HFF-Myc (cell line): ENCODE results near the gene YWHAQ.
"Not testable (repeated sequence)": the region's sequence is repeated elsewhere in the genome, so short reads cannot be mapped to it uniquely, and the experiment has no call there.

Source experiments
- DNase-seq: peaks from one replicate; pipeline ENCODE4 v3.0.0-alpha.2; 2011; ENCODE audit warnings: low read depth; ENCODE audit errors: extremely low read depth
- H3K4me3 ChIP-seq: replicated peaks from 2 replicates; pipeline ENCODE4 v1.5.1; 2011; ENCODE audit warnings: low read depth, mild to moderate bottlenecking, control low read depth, low read length
- CTCF ChIP-seq: IDR thresholded peaks from 2 replicates; pipeline ENCODE4 v1.5.1; 2012; ENCODE audit warnings: mild to moderate bottlenecking, low read depth, low read length, control low read depth; ENCODE audit errors: missing control alignments

Gene YWHAQ

GRCh38 chr2:9555297-9556120 lies 75.3 kb downstream of the YWHAQ start, which contains the start of gene ADAM17:
TSS of gene ADAM17 (minus strand) at chr2:9555830. CDS start at chr2:9555605, 225 bp downstream.
- peak; percentile 73 for DNase-seq
- H3K4me3 ChIP-seq, result peak within 1 kb of the TSS; percentile 92
- peak; percentile 51 for TF ChIP-seq CTCF

DNA sequence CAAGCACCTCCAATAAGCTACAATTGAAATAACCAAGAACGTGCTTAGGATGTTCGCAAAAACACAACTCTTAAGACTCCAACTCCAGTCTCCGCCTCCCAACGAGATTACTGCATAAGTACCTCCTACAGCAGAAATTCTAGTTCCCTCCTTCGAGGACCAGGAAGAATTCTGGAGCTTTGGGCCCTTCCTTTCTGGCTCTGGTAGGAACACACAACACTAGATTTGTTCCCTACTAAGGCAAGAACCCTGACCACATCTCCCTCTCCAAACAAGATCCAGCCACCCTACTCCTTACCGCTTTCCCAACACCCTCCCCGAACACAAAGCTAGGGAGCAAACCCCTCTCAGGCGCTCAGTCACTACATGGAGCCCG lies 75.9 kb downstream of the YWHAQ start:
- TF ChIP-seq CTCF, result no peak
- peak; percentile 51 for DNase-seq
- peak overlapping the region; percentile 92 for H3K4me3 ChIP-seq

DNA sequence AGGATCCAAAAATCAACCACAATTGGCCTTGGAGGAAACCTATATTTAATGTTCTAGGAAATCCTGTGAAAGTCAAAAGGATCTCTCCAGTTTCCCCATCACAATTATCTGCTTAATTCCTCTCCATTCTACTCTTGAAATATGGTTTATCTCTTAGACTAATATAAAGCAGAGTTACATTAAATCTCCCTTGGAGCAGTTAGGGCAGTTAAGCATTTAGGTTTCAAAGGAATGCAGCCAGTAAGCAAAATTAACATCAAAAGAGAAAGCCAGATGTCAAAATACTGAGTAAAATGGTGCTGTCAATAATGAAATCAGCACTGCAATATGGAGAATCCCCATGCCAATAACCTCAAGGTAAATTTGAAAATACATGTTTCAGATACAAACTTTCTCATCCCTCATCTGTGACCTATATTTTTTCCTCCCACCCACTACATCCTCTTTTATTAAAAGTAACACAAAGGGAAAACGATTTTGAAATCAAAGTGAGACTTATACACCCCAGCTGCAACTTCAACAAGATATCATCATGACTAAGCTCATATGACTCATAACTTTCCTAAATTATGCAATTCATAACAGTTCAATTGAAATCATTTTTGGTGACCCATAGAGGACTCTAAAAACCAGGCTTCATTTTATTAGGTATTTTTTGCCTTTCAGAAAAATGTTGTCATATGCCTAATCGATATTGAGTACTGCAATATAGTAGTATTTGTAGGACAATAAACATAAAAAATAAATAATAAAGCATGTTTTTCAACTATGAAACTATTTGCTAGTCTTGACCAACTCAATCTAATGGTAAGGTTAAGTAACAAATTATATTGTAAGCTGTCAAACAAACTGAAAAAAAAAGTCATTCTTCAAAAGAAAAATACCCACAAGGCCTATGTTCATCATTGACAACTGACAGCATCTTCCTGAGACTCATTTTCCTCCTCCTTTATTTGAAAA lies 78.3 kb downstream of the YWHAQ start:
- DNase-seq, result no peak
- TF ChIP-seq CTCF, result no peak
- H3K4me3 ChIP-seq, result no peak overlapping the region

DNA sequence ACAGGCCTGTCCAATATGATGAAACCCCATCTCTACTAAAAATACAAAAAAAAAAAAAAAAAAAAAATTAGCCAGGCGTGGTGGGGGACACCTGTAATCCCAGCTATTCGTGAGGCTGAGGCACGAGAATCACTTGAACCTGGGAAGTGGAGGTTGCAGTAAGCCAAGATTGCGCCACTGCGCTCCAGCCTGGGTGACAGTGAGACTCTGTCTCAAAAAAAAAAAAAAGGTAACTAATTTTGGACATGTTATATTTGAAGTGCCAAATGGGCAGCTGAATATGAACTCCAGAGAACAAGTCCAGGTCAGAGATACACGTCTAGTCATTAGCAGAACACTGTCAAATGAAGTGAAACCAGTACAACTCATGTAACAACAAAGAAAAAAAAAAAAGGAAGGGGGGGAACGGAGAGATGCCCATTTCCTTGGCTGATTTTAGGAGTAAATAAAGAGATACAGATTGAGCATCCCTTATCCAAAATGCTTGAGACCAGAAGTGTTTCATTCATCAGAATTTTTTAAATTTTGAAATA lies 79.9 kb downstream of the YWHAQ start:
- not testable (repeated sequence) for DNase-seq, H3K4me3 ChIP-seq

DNA sequence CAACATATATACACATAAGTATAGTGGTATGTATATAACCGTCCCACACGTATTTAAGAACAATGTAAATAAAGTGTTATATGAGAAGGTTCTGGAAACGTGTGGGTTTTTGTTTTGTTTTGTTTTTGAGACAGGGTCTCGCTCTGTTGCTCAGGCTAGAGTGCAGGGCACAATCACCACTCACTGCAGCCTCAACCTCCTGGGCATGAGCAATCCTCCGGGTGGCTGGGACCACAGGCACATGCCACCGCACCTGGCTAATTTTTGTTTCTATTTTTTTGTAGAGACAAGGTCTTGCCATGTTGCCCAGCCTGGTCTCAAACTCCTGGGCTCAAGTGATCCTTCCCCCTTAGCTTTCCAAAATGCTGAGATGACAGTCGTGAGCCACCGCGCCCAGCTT lies 81.4 kb downstream of the YWHAQ start:
- no peak for DNase-seq
- no peak for TF ChIP-seq CTCF
- no peak overlapping the region for H3K4me3 ChIP-seq

DNA sequence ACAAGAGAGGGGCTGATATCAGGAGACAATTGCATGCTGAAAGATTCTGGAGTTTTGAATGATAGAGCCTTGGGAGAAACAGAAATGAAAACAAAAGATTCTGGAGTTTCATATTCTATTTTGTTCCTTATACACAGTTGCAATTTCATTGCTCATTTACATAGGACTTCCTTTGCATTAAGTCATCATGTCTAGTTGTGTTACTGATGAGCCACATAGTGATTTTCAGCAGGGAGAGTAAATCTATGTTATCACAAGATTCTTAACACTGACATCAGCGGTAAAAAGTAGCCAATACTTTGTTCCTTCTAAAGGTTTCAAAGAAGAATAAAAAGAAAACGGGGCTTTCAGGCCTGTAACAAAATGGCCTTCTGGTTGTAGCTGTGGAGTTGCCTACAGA lies 82.3 kb downstream of the YWHAQ start:
- no peak overlapping the region for H3K4me3 ChIP-seq
- DNase-seq, result no peak
- no peak for TF ChIP-seq CTCF

- DNase-seq, result no peak
- TF ChIP-seq CTCF, result no peak
- H3K4me3 ChIP-seq, result no peak overlapping the region
Observed at GRCh38 chr2:9547262-9547991, 83.4 kb downstream of the YWHAQ start.
